Fibroblast of villous mesenchyme (primary cell): ENCODE data around the gene LRRC36. TPM values are rescaled to one million over a fixed set of nuclear protein-coding genes. Genes with fewer than 3 reads are reported as not detected.

ENCODE experiments used
- DNase-seq: peaks from one replicate; pipeline ENCODE4 v3.0.0-alpha.2; 2010; ENCODE audit warnings: low read depth
- H3K4me3 ChIP-seq: 2 replicates; pipeline ENCODE4 v1.5.1; 2011; ENCODE audit warnings: low read depth, mild to moderate bottlenecking, low read length
- total RNA-seq: library from RNA; depleted of rRNA; stranded (reverse); fragments of >200 nt; gene quantifications from 2 replicates; pipeline ENCODE4 v1.2.3, GENCODE V29; 2012
- TF ChIP-seq, protein P1 (sequence below): IDR thresholded peaks from 2 replicates; pipeline ENCODE4 v1.5.1; 2012; ENCODE audit warnings: low read depth, mild to moderate bottlenecking, low read length; ENCODE audit not compliant: insufficient read depth

Gene LRRC36, protein sequence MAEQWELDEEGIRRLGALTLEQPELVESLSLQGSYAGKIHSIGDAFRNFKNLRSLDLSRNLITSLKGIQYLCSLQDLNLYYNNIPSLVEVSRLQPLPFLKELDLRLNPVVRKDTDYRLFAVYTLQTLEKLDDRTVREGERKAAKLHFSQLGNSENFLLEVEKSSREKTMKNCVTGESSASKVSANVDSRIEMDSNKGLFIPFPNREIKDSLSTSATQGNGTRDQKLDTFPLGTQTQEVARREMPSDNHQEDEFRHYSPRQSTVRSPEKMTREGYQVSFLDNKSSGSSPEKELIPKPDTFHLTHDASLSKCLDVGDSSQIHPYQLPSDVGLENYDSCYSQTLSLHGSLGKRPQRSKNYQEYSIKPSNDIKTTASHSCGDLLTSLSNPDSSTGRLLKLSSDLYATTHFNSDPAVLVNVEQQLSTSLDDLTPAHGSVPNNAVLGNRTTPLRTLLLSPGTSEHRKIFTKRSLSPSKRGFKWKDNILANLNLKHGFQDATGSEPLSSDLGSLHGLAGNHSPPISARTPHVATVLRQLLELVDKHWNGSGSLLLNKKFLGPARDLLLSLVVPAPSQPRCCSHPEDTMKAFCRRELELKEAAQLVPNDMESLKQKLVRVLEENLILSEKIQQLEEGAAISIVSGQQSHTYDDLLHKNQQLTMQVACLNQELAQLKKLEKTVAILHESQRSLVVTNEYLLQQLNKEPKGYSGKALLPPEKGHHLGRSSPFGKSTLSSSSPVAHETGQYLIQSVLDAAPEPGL
- total RNA-seq = not detected in 2 replicates

DNA sequence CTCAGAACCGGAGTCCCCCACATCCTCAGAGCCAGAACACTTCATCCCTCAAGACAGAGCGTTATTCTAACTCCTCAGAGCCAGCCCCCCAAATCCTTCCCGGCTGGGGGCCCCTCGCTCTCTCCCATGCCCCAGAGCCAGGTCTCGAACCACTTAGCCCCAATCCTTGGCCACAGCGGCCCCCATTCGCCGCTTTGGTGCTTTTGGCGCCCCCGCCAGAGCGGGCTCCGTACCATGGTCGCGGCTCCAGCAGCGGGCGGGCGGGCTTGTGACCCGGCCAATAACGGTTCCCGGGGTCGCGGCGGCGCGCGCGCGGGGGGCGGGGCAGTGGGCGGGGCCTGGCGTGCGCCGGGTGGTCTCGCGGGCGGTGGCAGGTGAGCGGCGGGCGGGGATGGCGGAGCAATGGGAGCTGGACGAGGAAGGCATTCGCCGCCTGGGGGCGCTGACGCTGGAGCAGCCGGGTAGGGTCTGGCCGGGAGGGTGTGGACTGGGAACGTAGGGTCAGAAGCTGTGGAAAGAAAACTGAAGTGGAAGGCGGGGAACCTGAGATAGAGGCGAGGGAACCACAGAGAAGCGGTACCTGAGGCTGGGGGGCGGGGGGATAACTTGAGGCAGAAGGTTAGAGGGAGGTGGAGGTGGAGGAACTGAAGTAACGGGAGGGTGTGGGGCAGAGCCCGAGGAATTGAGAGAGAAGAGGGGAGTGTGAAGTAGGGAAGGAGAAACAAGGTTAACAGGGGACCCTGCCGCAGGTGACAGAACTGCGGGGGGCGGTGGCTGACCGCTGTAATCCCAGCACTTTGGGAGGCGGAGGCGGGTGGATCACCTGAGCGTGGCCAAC lies at the start of gene LRRC36, which contains the start of gene KCTD19:
Gene LRRC36 (plus strand): TSS at position 344 of the 838 bp plus-strand sequence. CDS start 48 bp downstream, at position 392.
Gene KCTD19 (minus strand): TSS at position 270 of the 838 bp plus-strand sequence. CDS start 34 bp downstream, at position 236.
- TF ChIP-seq, protein P1, sequence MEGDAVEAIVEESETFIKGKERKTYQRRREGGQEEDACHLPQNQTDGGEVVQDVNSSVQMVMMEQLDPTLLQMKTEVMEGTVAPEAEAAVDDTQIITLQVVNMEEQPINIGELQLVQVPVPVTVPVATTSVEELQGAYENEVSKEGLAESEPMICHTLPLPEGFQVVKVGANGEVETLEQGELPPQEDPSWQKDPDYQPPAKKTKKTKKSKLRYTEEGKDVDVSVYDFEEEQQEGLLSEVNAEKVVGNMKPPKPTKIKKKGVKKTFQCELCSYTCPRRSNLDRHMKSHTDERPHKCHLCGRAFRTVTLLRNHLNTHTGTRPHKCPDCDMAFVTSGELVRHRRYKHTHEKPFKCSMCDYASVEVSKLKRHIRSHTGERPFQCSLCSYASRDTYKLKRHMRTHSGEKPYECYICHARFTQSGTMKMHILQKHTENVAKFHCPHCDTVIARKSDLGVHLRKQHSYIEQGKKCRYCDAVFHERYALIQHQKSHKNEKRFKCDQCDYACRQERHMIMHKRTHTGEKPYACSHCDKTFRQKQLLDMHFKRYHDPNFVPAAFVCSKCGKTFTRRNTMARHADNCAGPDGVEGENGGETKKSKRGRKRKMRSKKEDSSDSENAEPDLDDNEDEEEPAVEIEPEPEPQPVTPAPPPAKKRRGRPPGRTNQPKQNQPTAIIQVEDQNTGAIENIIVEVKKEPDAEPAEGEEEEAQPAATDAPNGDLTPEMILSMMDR = peak; percentile 50
- peak within 1 kb of the TSS; percentile 63 for H3K4me3 ChIP-seq
- peak; percentile 37 for DNase-seq

DNA sequence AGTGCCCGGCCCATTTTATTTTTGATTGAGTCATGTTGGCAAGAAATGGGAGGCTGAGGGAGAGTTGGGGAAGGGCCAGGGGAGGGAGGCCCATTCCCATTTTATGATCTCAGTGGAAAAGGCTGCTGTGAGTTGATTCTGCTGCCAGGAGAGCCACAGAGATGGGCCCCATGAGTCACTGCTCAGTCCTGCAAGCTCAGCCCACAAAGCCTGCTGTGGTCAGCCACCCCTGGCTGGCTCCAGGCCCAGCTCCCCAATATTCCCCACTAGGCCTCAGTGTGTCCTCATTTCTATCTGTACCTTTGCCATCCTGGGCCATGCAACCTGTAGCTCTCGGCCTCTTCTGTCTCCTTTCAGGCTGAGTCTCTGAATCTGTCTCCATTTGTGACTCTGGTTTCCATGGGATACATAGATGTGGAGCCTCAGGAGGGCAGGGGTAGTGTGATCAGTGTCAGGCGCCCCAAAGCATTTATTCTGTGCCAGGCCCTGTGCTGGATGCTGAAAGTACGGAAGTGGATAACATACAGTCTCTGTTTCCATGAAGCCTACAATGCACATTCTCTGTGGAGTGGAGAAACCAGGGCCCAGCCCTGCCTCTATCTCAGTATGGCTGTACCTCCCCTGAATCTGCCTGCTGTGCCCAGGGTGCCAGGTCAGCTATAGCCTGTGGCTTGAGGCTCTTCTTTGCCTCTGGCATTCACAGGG lies 49.2 kb upstream of the LRRC36 start:
- peak overlapping the region; percentile 69 for H3K4me3 ChIP-seq
- TF ChIP-seq, protein P1 = no peak
- DNase-seq = peak; percentile 99

DNA sequence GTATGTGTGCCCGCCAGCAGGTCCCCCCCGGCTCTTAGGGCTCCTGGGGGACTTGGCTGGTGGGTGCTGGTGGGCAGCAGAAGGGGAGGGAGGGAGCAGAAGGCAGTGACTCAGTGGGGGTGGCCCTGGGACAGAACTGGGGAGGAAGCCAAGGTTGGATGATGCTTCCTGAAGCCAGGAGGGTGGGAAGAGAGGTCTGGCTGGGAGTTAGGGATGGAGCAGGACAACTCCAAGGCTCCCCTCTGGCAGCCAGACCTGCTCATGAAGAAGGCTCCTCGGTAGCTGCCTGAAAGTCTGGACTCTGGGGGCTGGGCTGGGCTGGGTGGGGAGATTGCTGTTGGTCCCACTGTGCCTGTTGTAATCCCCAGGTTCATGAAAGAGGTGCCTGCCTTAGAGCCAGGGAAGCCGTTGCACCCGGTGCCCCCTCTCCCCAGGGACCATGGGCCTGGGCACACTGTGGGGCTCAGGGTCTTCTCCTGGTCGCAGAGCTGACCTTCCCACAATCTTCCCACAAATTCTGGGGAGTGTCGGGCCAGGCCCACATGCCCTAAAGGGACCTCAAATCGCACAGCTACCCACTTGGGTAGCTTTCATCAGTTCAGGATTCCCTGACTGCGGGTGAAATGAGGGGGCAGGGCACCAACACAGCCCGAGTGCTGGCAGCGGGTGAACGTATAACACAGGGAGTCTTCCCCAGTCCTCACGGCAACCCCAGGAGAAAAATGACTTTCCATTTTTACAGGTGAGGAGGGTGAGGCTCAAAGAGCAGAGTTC lies 48.4 kb upstream of the LRRC36 start:
- peak; percentile 67 for DNase-seq
- TF ChIP-seq, protein P1 = no peak
- H3K4me3 ChIP-seq = peak overlapping the region; percentile 69

DNA sequence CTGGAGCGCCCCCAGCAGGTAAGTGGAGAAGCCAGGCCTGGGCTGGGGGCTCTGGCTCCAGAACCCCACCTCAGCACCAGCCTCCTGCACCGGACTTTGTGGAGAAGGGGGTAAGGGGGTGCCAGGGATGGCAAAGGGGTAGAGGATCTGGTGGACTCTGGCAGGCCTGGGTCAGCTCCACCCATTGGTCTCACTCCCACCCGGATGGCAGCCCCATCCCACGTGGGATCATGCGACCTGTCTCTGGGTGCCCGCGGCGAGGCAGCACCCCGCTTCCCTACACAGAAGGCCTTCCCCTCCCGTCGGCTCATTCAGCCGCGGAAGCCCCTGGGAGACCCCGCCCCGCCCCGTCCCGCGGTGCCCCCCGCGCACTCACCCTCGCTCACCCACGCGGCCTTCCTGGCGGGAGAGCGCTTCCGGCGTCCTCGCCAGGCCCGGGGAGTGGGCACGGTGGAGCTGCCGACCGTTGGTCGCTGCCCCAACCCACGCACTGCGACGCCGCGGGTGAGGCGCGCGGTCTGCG lies 47.8 kb upstream of the LRRC36 start:
- TF ChIP-seq, protein P1 = peak; percentile 27
- DNase-seq = no peak
- H3K4me3 ChIP-seq = peak overlapping the region; percentile 69

DNA sequence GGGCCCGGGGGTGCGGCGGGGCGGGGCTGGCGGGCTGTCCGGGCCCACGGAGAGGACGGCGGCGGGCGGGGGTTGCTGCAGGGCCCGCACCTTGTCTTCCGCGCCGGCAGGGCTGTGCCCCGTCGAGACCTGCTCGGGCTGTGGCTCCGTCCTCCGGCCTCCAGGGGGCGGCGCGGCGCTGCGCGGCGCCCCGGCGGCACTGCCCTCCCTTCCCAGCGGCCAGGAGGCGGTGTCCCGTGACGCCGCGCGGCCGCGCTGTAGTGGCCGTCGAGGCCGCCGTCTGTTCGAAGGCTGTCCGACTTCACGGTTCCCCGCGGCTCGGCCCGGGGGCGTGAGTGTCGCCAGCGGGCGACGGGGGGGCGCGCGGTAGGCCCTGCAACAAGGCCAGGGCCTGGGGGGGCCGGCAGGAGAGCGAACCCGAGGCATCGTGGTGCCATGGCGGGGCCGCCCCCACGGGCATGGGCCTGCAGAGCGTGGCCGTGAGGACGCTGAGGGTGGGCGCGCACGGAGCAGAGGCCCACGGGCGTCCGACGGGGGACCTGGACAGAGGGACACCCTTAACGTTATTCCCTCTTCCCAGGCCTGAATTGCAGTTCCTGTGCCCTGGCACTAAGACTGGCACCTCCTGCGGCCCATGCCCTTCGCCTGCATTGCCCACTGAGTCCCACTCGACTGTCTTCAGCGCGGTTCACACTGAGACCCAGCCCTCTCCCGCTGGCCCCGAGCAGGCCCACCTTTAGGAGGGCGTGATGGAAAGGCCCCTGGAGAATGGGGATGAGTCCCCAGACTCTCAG lies 47.1 kb upstream of the LRRC36 start, which contains the start of gene PLEKHG4:
Gene PLEKHG4 (plus strand): TSS at position 237 of the 794 bp plus-strand sequence. CDS start 513 bp downstream, at position 750.
- TF ChIP-seq, protein P1 = peak; percentile 61
- DNase-seq = peak; percentile 71
- H3K4me3 ChIP-seq = peak within 1 kb of the TSS; percentile 69
